Mesenteric fat pad (tissue), 1 donor: ENCODE results near the gene CLCNKA. TPM values are rescaled to one million over a fixed set of nuclear protein-coding genes. Genes with fewer than 3 reads are reported as not detected.
"Not testable (repeated sequence)": the region's sequence is repeated elsewhere in the genome, so short reads cannot be mapped to it uniquely, and the experiment has no call there.

Experiments used
- DNase-seq: peaks from one replicate; pipeline ENCODE4 v3.0.0-alpha.2; 2020; ENCODE audit warnings: low spot score
- total RNA-seq: library from RNA; stranded (reverse); fragmentation: NEBNext Ultra II Directional; extraction: Animal tissue kit (Norgen Biotek cat#: 25700); gene quantifications from one replicate; pipeline ENCODE4 v1.2.1, GENCODE V29; 2021
- donor health status: DM: yes; HTN: yes; CAD: no.

CLCNKA gene
- total RNA-seq, 1 donor from 2014 or later: 0.39 TPM

DNA sequence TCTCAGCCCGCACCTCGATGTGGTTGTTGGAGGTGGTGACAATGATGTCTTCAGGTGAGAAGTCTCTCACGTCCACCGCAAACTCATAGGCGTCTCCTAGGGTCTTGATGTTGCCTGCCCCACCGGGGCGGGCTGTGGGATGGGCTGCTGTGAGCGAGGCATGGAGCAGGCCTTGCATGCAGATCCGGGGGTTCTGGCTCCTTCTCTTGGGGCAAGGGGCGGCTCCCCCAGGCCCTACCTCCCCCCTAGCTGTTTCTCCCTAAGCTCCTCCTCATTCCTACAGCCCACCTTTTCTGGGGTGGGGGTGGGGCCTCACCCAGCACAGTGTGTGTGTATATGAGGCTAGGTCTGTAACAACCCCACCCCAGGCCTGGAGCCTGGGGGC is 4.8 kb upstream of the CLCNKA start:
- no peak for DNase-seq

- peak; percentile 94 for DNase-seq
Observed at GRCh38 chr1:16017461-16018303, 4.2 kb upstream of the CLCNKA start, which contains the start of gene HSPB7. HSPB7 (minus strand) TSS chr1:16018043; CDS start chr1:16017963, 80 bp downstream.

GRCh38 chr1:16018308-16018707 is 3.5 kb upstream of the CLCNKA start:
- DNase-seq: no peak

DNA sequence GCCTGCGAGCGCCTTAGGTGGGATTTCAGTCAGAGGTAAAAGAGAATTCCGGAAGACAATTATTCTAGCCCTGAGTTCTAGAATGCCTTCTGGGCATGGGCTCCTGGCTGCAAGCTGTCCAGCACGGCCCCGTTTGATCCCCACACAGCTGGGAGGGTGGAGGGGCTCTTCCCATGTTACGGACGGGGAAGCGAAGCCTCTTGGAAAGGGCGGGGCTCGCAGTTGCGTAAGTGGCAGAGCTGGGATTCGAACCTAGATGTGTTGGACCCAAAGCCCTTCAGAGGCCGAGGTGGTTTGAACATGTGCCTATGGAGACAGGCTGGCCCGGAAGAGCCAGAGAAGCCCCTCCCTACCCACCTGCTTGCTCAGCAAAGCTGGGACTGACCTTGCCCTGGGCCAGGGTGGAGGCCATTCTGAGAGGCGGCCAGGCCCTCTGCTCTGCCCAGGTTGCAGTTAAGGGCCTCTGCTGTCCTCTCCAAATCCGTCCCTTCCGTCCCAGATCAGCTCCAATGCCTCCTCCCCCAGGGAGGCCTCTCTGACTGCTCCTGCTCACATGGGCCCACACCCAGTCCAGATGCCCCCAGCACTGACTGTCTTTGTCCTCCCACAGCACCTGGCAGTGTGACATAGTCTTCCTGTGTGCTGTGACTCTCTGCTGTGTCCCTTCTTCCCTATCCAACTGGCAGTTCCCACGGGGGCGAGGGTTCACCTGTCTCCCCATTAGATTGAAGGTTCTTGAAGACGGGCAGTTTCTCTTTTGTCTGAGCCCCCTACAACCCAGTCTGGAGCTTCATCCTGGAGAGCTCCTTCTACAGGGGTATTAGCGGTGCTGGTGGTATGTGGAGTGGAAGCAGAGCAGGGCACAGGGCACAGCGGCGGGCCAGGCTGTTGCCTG is 2.8 kb upstream of the CLCNKA start:
- DNase-seq: no peak

DNA sequence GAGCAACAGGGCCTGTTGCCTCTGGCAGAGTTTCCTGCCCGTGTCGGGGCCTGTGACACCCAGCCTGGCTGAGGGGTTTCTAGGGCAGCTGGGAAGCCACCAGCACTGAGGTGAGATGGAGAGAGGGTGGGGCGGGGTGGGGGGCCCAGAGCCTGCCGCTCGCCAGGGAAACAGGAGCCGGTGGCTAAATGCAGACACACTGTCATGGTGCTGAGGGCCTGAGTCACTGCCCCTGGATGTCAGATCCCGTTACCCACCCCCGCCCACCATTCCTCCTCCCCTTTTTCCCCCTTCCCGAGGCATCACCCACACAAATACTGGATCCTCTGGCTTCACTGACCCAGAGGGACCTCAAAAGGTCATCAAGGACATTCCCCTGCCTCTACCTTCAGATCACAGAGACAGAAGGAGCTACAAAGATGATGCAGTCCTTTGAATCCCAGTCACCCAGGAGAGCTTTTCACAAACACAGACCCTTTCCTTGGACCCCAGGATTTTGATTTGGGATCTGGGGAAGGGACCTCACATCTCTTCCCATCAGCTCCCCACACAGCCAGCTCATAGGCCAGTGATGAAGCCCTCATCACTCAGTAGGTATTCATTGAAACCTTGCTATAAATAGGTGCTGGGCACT is 2.1 kb upstream of the CLCNKA start:
- DNase-seq: no peak

DNA sequence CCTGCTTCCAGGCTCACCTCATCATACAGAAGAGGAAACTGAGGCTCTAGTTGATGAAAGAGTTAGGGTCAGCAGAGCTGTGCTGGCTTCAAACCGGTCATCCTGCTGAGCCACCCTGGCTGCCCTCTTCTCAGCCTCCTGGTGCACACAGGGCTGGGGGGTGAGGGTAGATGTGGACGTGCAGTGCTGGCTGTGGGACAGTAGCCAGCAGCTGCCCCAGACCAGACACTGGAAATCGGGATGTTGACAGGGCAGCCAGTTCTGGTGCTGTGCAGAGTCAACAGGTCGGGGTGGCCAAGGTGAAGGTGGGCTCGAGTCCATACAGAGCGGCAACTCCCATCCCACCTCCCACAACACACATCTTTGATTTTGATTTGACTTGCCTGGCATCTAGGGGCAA is 1.5 kb upstream of the CLCNKA start:
- no peak for DNase-seq

GRCh38 chr1:16020878-16021277 is 958 bp upstream of the CLCNKA start:
- not testable (repeated sequence) for DNase-seq

- DNase-seq: no peak
Observed at GRCh38 chr1:16022393-16022792, 557 bp downstream of the CLCNKA start.

- DNase-seq: no peak
Observed at GRCh38 chr1:16023050-16023653, 1.3 kb downstream of the CLCNKA start.

GRCh38 chr1:16026302-16026701 is 4.5 kb downstream of the CLCNKA start:
- not testable (repeated sequence) for DNase-seq

DNA sequence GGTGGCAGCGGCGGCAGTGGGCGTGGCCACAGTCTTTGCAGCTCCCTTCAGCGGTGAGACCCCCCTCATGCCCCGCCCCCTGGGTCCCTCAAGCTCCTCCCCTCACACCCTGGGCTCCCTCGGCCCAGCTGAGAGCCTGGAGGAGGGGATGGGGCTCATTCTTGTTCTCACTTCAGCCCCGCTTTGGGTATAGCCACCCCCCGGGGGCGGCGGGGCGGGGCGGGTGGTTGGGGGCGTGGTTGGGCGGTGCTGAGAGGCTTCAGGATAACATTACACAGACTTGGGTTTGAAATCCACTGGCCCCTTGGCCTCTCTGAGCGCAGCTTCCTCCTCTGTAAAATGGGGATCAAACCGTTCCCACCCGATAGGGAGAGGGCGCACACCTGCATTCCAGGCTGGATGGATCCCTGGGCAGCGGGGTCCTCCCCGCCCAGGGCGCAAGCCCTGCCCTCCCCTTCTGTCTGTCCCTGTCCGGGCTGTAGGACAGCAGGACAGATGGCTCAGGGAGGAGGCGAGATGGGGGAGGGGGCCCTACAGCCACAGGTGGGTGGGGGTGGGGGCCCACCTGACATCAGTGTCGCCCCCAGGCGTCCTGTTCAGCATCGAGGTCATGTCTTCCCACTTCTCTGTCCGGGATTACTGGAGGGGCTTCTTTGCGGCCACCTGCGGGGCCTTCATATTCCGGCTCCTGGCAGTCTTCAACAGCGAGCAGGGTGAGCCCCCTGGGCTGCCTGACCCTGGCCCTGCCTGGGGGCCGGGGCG is 5.1 kb downstream of the CLCNKA start:
- DNase-seq: no peak

DNA sequence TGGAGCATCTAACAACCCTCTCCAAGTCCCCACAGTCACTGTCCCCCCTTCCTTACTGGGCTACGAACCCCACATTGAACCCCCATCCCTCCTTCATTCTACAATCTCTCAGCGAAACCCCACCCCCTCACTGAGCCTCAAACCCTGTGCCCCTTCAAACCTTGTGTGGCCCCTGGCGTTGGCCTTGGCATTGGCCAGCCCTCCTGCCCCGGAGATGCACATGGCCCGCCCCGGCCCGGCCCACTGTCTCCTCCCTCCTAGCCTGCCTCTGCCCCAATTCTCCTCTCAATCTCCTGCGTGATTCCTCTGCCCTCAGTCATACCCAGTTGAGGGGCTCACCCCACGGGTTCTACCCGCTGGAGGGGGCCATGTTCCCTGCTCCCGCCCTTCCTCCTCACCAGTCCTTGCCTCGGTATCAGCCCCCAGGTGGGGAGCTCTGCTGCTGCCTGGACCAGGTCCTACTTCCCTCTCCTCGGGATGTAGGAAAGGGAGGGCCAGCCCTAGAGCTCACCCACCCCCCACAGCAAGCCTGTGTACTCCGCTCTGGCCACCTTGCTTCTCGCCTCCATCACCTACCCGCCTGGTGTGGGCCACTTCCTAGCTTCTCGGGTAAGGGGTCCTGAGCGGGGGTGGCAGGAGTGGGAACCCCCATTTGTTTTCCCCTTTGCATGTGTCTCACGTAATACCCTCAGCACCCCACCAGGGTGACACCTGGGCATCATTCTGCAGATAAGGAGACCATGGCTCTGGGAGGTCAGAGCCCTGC is 6.6 kb downstream of the CLCNKA start:
- no peak for DNase-seq

DNA sequence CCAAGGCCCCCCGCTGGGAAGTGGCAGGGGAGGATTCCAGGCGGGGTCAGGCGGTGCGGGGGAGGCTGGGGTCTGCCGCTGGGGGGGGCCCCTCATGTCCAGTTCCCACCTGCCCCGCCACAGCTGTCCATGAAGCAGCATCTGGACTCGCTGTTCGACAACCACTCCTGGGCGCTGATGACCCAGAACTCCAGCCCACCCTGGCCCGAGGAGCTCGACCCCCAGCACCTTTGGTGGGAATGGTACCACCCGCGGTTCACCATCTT is 7.1 kb downstream of the CLCNKA start:
- not testable (repeated sequence) for DNase-seq

- no peak for DNase-seq
Observed at GRCh38 chr1:16029288-16029687, 7.5 kb downstream of the CLCNKA start.

DNA sequence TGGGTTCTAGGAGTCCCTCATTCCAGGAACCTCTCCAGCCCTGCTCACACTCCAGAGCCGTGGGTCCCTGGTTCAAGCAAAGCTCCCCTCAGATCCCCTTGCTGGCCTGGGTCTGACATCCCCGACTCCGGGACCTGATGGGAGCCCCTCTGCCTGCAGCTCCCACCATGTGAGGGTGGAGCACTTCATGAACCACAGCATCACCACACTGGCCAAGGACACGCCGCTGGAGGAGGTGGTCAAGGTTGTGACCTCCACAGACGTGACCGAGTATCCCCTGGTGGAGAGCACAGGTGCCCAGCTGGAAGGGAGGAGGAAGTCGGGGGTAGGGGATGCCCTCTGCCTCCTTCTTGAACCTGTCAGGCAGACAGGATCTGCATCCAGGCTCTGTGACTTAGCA is 9.7 kb downstream of the CLCNKA start:
- no peak for DNase-seq

DNA sequence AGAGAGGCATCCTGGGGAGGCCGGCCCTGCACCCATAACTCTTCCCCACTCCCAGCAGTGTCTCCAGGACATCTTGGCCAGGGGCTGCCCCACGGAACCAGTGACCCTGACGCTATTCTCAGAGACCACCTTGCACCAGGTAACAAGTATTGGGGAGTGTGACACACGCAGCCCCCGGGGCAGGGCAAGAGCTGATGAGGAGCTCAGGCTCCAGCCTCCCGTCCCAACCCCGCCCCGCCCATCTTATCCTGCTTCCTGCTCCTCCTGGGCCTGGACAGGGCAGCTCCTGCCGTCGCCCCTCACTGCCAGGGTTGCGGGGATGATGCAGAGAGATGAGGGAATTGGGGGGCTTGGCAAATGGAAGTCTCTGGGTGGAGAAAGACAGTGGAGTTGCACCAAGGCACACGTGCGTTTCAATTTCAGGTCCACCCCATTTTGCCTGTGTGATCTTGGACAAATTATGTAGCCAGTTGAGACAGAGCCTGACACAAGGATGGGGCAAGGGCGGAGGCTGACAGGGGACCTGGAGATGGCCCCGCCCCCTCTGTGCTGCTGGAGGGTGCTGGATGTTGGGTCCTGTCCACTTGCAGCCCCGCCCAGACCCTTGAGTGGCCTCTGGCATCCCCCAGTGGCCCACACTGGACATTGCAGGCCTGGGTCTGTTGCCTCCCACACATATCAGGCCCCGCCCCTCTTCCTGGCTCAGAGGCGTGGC is 10.7 kb downstream of the CLCNKA start:
- DNase-seq: no peak

GRCh38 chr1:16033103-16033632 is 11.3 kb downstream of the CLCNKA start:
- not testable (repeated sequence) for DNase-seq

- not testable (repeated sequence) for DNase-seq
Observed at GRCh38 chr1:16036461-16036860, 14.6 kb downstream of the CLCNKA start.

DNA sequence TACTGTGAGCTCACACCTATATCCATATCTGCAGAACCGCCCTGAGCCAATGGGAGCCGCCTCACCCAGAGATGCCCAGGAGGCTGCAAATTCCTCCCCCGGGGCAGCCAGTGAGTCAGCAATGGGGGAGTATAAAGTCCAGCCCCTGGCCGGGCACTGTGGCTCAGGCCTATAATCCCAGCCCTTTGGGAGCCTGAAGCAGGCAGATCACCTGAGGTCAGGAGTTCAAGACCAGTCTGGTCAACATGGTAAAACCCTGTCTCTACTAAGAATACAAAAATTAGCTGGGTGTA is 16.7 kb downstream of the CLCNKA start:
- no peak for DNase-seq
